GM12878 (cell line): ENCODE data around the gene VEZF1. TPM values are rescaled to one million over a fixed set of nuclear protein-coding genes. Genes with fewer than 3 reads are reported as not detected.
A peak's percentile ranks its signal among the peaks of the same experiment; 100 is the strongest.

Source experiments
- BACH1 ChIP-seq: fragments of 450-650 bp; IDR thresholded peaks from 2 replicates; pipeline ENCODE4 v1.6.1; 2017; ENCODE audit warnings: mild to moderate bottlenecking, borderline replicate concordance
- CHD2 ChIP-seq: IDR thresholded peaks from 2 replicates; pipeline ENCODE4 v1.6.1; 2011; ENCODE audit warnings: low read depth, low read length, improper control_type of control experiment, borderline replicate concordance
- FOS ChIP-seq: IDR thresholded peaks from 3 replicates; pipeline ENCODE4 v1.6.1; 2011; ENCODE audit warnings: borderline replicate concordance; ENCODE audit not compliant: insufficient read length; ENCODE audit errors: extremely low read depth
- NFYB ChIP-seq: IDR thresholded peaks from 2 replicates; pipeline ENCODE4 v1.6.1; 2011; ENCODE audit warnings: low read depth, mild to moderate bottlenecking, low read length, improper control_type of control experiment, moderate library complexity; ENCODE audit not compliant: insufficient read depth
- POLR2A ChIP-seq: IDR thresholded peaks from 2 replicates; pipeline ENCODE4 v1.6.1; 2011; ENCODE audit warnings: low read depth, mild to moderate bottlenecking, low read length
- POLR2AphosphoS2 ChIP-seq: IDR thresholded peaks from 2 replicates; pipeline ENCODE4 v1.6.1; 2011; ENCODE audit warnings: low read depth, mild to moderate bottlenecking, low read length, improper control_type of control experiment, moderate library complexity
- SUZ12 ChIP-seq: fragments of 200-600 bp; sonication (generic); IDR thresholded peaks from one replicate; pipeline ENCODE4 v1.6.1; 2018; ENCODE audit warnings: antibody characterized with exemption, mild to moderate bottlenecking; ENCODE audit not compliant: unreplicated experiment
- WRNIP1 ChIP-seq: IDR thresholded peaks from 2 replicates; pipeline ENCODE4 v1.6.1; 2011; ENCODE audit warnings: low read depth, low read length, improper control_type of control experiment, borderline replicate concordance
- polyA plus RNA-seq, 11 experiments: library from polyadenylated mRNA; depleted of rRNA in 4 of 11; unstranded in 6 of 11; stranded (reverse) in 5 of 11; fragments of >200 nt; fragmentation: Nextera tagmentation in 4 of 11; fragmentation: Illumina TruSeq in 1 of 11; extraction: Ambion mirVana in 4 of 11; extraction: Trizol in 1 of 11; gene quantifications; 1 replicate in 1 of 11; 2 replicates in 10 of 11; pipeline versions ENCODE4 v1.2.1 to v1.2.3, GENCODE V29; 2011 to 2016; ENCODE audit warnings: inconsistent platforms in 2 of 11, missing spikeins in 2 of 11, low read depth in 1 of 11
- total RNA-seq, 4 experiments: library from RNA; depleted of rRNA in 3 of 4; stranded (reverse); fragments of >200 nt in 3 of 4; fragmentation: Illumina TruSeq in 1 of 4; extraction: Trizol in 1 of 4; gene quantifications; 2 replicates each; pipeline versions ENCODE4 v1.2.1 to v1.2.3, GENCODE V29; 2013 to 2021
- TF ChIP-seq, protein P1 (sequence below): fragments of 450-650 bp; IDR thresholded peaks from 2 replicates; pipeline ENCODE4 v1.6.1; 2016; ENCODE audit warnings: mild to moderate bottlenecking
- TF ChIP-seq, protein P2 (sequence below): fragments of 450-650 bp; IDR thresholded peaks from 2 replicates; pipeline ENCODE4 v1.6.1; 2014; ENCODE audit warnings: mild to moderate bottlenecking

Gene VEZF1
- total and polyA plus RNA-seq, 10 of the 15 experiments (the other 5 are each of a cell fraction or from before 2014, with no cell fraction given): 9.5 to 28.2 (median 20.3) TPM

DNA sequence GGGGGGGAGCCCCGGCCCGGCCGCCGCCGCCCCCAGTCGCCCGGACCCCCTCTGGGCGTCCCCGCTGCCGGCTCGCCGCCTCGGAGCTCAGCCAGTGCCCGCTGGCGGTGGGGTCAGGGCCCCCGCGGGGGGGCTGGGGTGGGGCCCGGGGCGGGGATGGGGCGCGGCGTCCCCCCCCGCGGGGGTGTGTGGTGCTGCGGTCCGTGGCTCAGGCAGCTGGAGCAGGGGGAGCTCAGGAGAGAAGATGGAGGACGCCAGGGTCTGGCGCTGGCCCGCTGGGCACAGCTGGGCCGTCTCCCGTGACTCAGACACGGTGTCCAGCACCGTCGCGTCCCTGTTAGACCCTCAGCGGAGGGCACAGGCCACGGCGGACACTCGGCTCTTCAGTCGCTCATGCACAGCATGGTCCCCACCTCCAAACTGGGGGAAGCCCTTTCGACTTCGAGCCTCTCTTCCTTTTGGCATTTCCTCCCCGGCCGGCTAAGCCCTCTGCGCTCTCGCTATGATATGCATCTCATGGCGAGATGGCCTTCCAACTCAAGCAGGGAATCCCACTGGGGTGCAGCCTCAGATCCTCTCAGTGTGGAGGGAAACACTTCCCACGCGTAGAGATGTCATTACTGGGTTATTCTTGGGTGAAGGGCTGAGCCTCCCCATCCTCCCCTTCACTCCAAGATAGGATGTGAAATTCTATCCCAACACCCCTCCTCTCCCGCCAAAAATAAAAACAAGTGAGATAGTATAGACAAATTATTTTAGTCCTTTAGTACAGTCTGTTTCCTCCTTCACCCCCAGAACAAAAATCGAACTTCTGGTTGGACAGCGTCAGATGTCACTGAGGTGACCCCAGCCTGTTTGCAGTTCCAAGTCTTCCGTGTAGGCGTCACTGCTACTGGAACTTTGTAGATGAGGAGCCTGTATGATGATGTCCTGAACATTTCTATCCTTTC, 522 bp upstream of the VEZF1 start (continued):
- TF ChIP-seq, protein P1, sequence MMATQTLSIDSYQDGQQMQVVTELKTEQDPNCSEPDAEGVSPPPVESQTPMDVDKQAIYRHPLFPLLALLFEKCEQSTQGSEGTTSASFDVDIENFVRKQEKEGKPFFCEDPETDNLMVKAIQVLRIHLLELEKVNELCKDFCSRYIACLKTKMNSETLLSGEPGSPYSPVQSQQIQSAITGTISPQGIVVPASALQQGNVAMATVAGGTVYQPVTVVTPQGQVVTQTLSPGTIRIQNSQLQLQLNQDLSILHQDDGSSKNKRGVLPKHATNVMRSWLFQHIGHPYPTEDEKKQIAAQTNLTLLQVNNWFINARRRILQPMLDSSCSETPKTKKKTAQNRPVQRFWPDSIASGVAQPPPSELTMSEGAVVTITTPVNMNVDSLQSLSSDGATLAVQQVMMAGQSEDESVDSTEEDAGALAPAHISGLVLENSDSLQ: no peak
- TF ChIP-seq WRNIP1 (no peak), BACH1 (peak; percentile 95), POLR2A (peak; percentile 93), NFYB (no peak), SUZ12 (no peak), CHD2 (0 out of 2 replicates have a peak, but pooled peaks have one; percentile 15), POLR2AphosphoS2 (peak; percentile 95), FOS (no peak)
- TF ChIP-seq, protein P2, sequence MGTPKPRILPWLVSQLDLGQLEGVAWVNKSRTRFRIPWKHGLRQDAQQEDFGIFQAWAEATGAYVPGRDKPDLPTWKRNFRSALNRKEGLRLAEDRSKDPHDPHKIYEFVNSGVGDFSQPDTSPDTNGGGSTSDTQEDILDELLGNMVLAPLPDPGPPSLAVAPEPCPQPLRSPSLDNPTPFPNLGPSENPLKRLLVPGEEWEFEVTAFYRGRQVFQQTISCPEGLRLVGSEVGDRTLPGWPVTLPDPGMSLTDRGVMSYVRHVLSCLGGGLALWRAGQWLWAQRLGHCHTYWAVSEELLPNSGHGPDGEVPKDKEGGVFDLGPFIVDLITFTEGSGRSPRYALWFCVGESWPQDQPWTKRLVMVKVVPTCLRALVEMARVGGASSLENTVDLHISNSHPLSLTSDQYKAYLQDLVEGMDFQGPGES: no peak
- TF ChIP-seq, all 136 proteins: peak for 35
